H1 (cell line): ENCODE results near the gene IRF7. TPM values are rescaled to one million over a fixed set of nuclear protein-coding genes. Genes with fewer than 3 reads are reported as not detected.

ENCODE experiments used
- CTCF ChIA-PET: fragments of 300-600 bp; sonication (Branson Sonifier 250); formaldehyde crosslinking; loops from one replicate; lab custom pipeline; 2021; ENCODE audit not compliant: partially characterized antibody; lab: Charles Lee
- POLR2A ChIA-PET: fragments of 300-600 bp; sonication (Branson Sonifier 250); formaldehyde crosslinking; loops from one replicate; lab custom pipeline; 2021; ENCODE audit warnings: inconsistent platforms; ENCODE audit not compliant: partially characterized antibody; lab: Charles Lee
- DNase-seq, 2 experiments: peaks; one replicate each; pipeline versions ENCODE4 v3.0.0 to v3.0.0-alpha.2; 2010 to 2022; ENCODE audit warnings: low spot score in 2 of 2, low read depth in 1 of 2, mixed read lengths in 1 of 2
- FAIRE-seq: peaks from 2 replicates; lab custom pipeline; 2011; peaks lifted over from hg19 to GRCh38; lab: Jason Lieb, UNC
- H2AFZ ChIP-seq: 2 replicates; pipeline ENCODE4 v1.8.1; 2012; ENCODE audit warnings: low read length, inconsistent platforms
- H2AK5ac ChIP-seq: 2 replicates; pipeline ENCODE4 v1.6.1; 2013; ENCODE audit warnings: low read depth, low read length
- H2BK120ac ChIP-seq: replicated peaks from 2 replicates; pipeline ENCODE3; 2013; ENCODE audit warnings: low read depth, low read length, inconsistent platforms
- H2BK12ac ChIP-seq: 2 replicates; pipeline ENCODE4 v1.6.1; 2013; ENCODE audit warnings: low read depth, low read length
- H2BK15ac ChIP-seq: 2 replicates; pipeline ENCODE4 v1.6.1; 2013; ENCODE audit warnings: low read length
- H2BK20ac ChIP-seq: 2 replicates; pipeline ENCODE4 v1.6.1; 2013; ENCODE audit warnings: low read length
- H2BK5ac ChIP-seq: 2 replicates; pipeline ENCODE4 v1.6.1; 2013; ENCODE audit warnings: low read depth, low read length
- H3K14ac ChIP-seq: 2 replicates; pipeline ENCODE4 v1.6.1; 2013; ENCODE audit warnings: inconsistent platforms; ENCODE audit not compliant: insufficient read length
- H3K18ac ChIP-seq: 2 replicates; pipeline ENCODE4 v1.6.1; 2013; ENCODE audit warnings: low read length; ENCODE audit errors: extremely low read depth
- H3K23ac ChIP-seq: 2 replicates; pipeline ENCODE4 v1.6.1; 2013; ENCODE audit warnings: inconsistent platforms; ENCODE audit not compliant: insufficient read length
- H3K23me2 ChIP-seq: 2 replicates; pipeline ENCODE4 v1.6.1; 2013; ENCODE audit warnings: low read depth, low read length
- H3K27ac ChIP-seq: 2 replicates; pipeline ENCODE4 v1.6.1; 2011; ENCODE audit warnings: low read depth, low read length, inconsistent platforms
- H3K27me3 ChIP-seq, 4 experiments: replicated peaks in 1 of 4; 1 replicate in 1 of 4; 2 replicates in 3 of 4; pipeline versions ENCODE4 v1.6.1 to v1.8.1; 2011 to 2013; ENCODE audit warnings: low read length in 3 of 4, mild to moderate bottlenecking in 3 of 4, inconsistent platforms in 2 of 4, mixed read lengths in 2 of 4, moderate library complexity in 1 of 4; ENCODE audit not compliant: control insufficient read depth in 3 of 4, insufficient read depth in 3 of 4; ENCODE audit errors: extremely low read depth in 1 of 4
- H3K36me3 ChIP-seq, 4 experiments: 2 replicates each; pipeline versions ENCODE4 v1.6.1 to v1.8.1; 2011 to 2013; ENCODE audit warnings: mild to moderate bottlenecking in 4 of 4, low read length in 3 of 4, moderate library complexity in 2 of 4, control low read depth in 1 of 4, inconsistent platforms in 1 of 4; ENCODE audit not compliant: insufficient read depth in 4 of 4, control insufficient read depth in 2 of 4
- H3K4ac ChIP-seq: replicated peaks from 2 replicates; pipeline ENCODE3; 2013; ENCODE audit warnings: low read length, low read depth, mixed read lengths, inconsistent platforms; ENCODE audit not compliant: insufficient read length
- H3K4me1 ChIP-seq, 4 experiments: replicated peaks in 1 of 4; 1 replicate in 1 of 4; 2 replicates in 3 of 4; pipeline versions ENCODE4 v1.6.1 to v1.8.1; 2011 to 2013; ENCODE audit warnings: low read length in 3 of 4, inconsistent platforms in 2 of 4, mixed read lengths in 1 of 4; ENCODE audit not compliant: insufficient read depth in 4 of 4, control insufficient read depth in 3 of 4
- H3K4me2 ChIP-seq, 2 experiments: 2 replicates each; pipeline versions ENCODE4 v1.6.1 to v1.8.1; 2011 to 2013; ENCODE audit warnings: low read depth in 2 of 2, low read length in 2 of 2, control low read depth in 1 of 2, inconsistent platforms in 1 of 2, mild to moderate bottlenecking in 1 of 2; ENCODE audit not compliant: insufficient read depth in 1 of 2
- H3K4me3 ChIP-seq, 4 experiments: fragments of 200-600, 300-600 bp in 1 of 4; sonication (generic), shearing (Covaris generic), sonication (Bioruptor Twin) in 1 of 4; 2 replicates each; pipeline versions ENCODE4 v1.5.1 to v1.8.1; 2011 to 2016; ENCODE audit warnings: low read length in 4 of 4, low read depth in 3 of 4, control low read depth in 2 of 4, inconsistent platforms in 2 of 4, mild to moderate bottlenecking in 2 of 4, mixed read lengths in 1 of 4, moderate library complexity in 1 of 4; ENCODE audit not compliant: insufficient read depth in 2 of 4; ENCODE audit errors: extremely low read depth in 1 of 4
- H3K56ac ChIP-seq: replicated peaks from 2 replicates; pipeline ENCODE3; 2013; ENCODE audit warnings: low read depth, mild to moderate bottlenecking, mixed read lengths, low read length, inconsistent platforms; ENCODE audit not compliant: insufficient read length
- H3K79me1 ChIP-seq: 2 replicates; pipeline ENCODE4 v1.6.1; 2013; ENCODE audit warnings: low read depth, low read length, control low read depth
- H3K79me2 ChIP-seq, 2 experiments: 2 replicates each; pipeline versions ENCODE4 v1.6.1 to v1.8.1; 2012 to 2013; ENCODE audit warnings: low read length in 2 of 2, mild to moderate bottlenecking in 2 of 2, inconsistent platforms in 1 of 2; ENCODE audit not compliant: insufficient read depth in 2 of 2, control insufficient read depth in 1 of 2
- H3K9ac ChIP-seq, 4 experiments: replicated peaks in 1 of 4; 1 replicate in 1 of 4; 2 replicates in 3 of 4; pipeline versions ENCODE4 v1.6.1 to v1.8.1; 2011 to 2013; ENCODE audit warnings: low read depth in 3 of 4, low read length in 3 of 4, control low read depth in 2 of 4, mild to moderate bottlenecking in 2 of 4, moderate library complexity in 2 of 4, inconsistent platforms in 1 of 4; ENCODE audit errors: extremely low read depth in 1 of 4
- H3K9me3 ChIP-seq, 2 experiments: 2 replicates each; pipeline versions ENCODE4 v1.6.1 to v1.8.1; 2012 to 2013; ENCODE audit warnings: mild to moderate bottlenecking in 2 of 2, moderate library complexity in 2 of 2, control low read depth in 1 of 2, inconsistent platforms in 1 of 2, low read depth in 1 of 2, low read length in 1 of 2, mixed read lengths in 1 of 2; ENCODE audit not compliant: insufficient read depth in 2 of 2
- H4K20me1 ChIP-seq, 2 experiments: replicated peaks in 1 of 2; 2 replicates each; pipeline versions ENCODE3 to v1.8.1; 2011 to 2013; ENCODE audit warnings: inconsistent platforms in 2 of 2, low read length in 2 of 2, mild to moderate bottlenecking in 1 of 2; ENCODE audit not compliant: insufficient read depth in 2 of 2, control insufficient read depth in 1 of 2
- H4K5ac ChIP-seq: 2 replicates; pipeline ENCODE4 v1.6.1; 2013; ENCODE audit warnings: low read length, low read depth, mixed read lengths, inconsistent platforms; ENCODE audit not compliant: insufficient read length
- H4K8ac ChIP-seq: 2 replicates; pipeline ENCODE4 v1.8.0; 2013; ENCODE audit warnings: mild to moderate bottlenecking, moderate library complexity, low read length, inconsistent platforms; ENCODE audit not compliant: insufficient read depth; ENCODE audit errors: extremely low read depth
- H4K91ac ChIP-seq: replicated peaks from 2 replicates; pipeline ENCODE3; 2013; ENCODE audit warnings: low read length, mixed read lengths, inconsistent platforms; ENCODE audit not compliant: insufficient read length
- BRCA1 ChIP-seq: IDR thresholded peaks from 2 replicates; pipeline ENCODE4 v1.6.1; 2012; ENCODE audit warnings: low read depth, low read length, improper control_type of control experiment
- E2F6 ChIP-seq: IDR thresholded peaks from 2 replicates; pipeline ENCODE4 v1.6.1; 2012; ENCODE audit warnings: inconsistent platforms
- EP300 ChIP-seq, 2 experiments: IDR thresholded peaks; 1 replicate in 1 of 2; 2 replicates in 1 of 2; pipeline ENCODE4 v1.6.1; 2011 to 2012; ENCODE audit warnings: low read depth in 2 of 2, low read length in 2 of 2, mild to moderate bottlenecking in 2 of 2, borderline replicate concordance in 1 of 2, inconsistent platforms in 1 of 2, moderate library complexity in 1 of 2
- HDAC2 ChIP-seq, 2 experiments: fragments of 300-600 bp in 1 of 2; sonication (generic) in 1 of 2; IDR thresholded peaks; 2 replicates each; pipeline ENCODE4 v1.6.1; 2011 to 2012; ENCODE audit warnings: low read depth in 2 of 2, low read length in 2 of 2, mild to moderate bottlenecking in 2 of 2, moderate library complexity in 2 of 2, borderline replicate concordance in 1 of 2, inconsistent platforms in 1 of 2
- MAX ChIP-seq: IDR thresholded peaks from 2 replicates; pipeline ENCODE4 v1.6.1; 2012; ENCODE audit warnings: inconsistent platforms
- POLR2AphosphoS5 ChIP-seq: IDR thresholded peaks from 2 replicates; pipeline ENCODE4 v1.6.1; 2011; ENCODE audit warnings: low read depth, low read length
- RXRA ChIP-seq: IDR thresholded peaks from 2 replicates; pipeline ENCODE4 v1.6.1; 2011; ENCODE audit warnings: low read depth, mild to moderate bottlenecking, low read length, moderate library complexity; ENCODE audit not compliant: insufficient read depth
- SP1 ChIP-seq: IDR thresholded peaks from 2 replicates; pipeline ENCODE4 v1.6.1; 2011; ENCODE audit warnings: low read depth, low read length
- TAF1 ChIP-seq: IDR thresholded peaks from 2 replicates; pipeline ENCODE4 v1.6.1; 2011; ENCODE audit warnings: mild to moderate bottlenecking, low read depth, low read length
- YY1 ChIP-seq: IDR thresholded peaks from 2 replicates; pipeline ENCODE4 v1.6.1; 2011; ENCODE audit warnings: low read depth, mild to moderate bottlenecking, low read length
- WGBS, 2 experiments: shearing (Covaris generic) in 1 of 2; methylation state at CpG; one replicate each; pipeline versions ENCODE4 v1.1.6 to v1.1.7; 2013 to 2015; ENCODE audit warnings: low lambda C conversion rate in 2 of 2, mixed read lengths in 2 of 2, inconsistent platforms in 1 of 2, low coverage in 1 of 2, missing lambda C conversion rate in 1 of 2; ENCODE audit not compliant: insufficient replicate concordance in 2 of 2, insufficient coverage in 1 of 2, insufficient read length in 1 of 2; ENCODE audit errors: extremely low coverage in 1 of 2, missing lambda C conversion rate in 1 of 2; 5-methylcytosine and 5-hydroxymethylcytosine counted together
- polyA plus RNA-seq, 7 experiments: library from polyadenylated mRNA; depleted of rRNA in 3 of 7; stranded (reverse) in 5 of 7; unstranded in 2 of 7; fragments of >200 nt in 5 of 7; fragments of 200-250 nt in 2 of 7; gene quantifications; 1 replicate in 5 of 7; 2 replicates in 1 of 7; 4 replicates in 1 of 7; pipeline versions ENCODE4 v1.2.1 to v1.2.3, GENCODE V29; 2011 to 2013; ENCODE audit warnings: missing spikeins in 2 of 7, mixed read lengths in 2 of 7
- total RNA-seq: library from RNA; stranded (reverse); fragmentation: NEBNext Ultra II Directional; extraction: Animal tissue kit (Norgen Biotek cat#: 25700); gene quantifications from 2 replicates; pipeline ENCODE4 v1.2.1, GENCODE V29; 2021

IRF7 gene
- total and polyA plus RNA-seq, 2 of the 8 experiments (the other 6 are each of a cell fraction or from before 2014, with no cell fraction given): 9.1 to 9.6 TPM

GRCh38 chr11:639332-639955, 23.7 kb upstream of the IRF7 start:
- H4K5ac ChIP-seq: peak overlapping the region; percentile 65
- no peaks in the 10 kb centered on the region; a peak in 1 of 4 replicates for H3K9me3 ChIP-seq
- peak overlapping the region; percentile 86 for H2AK5ac ChIP-seq
- 0 out of 2 replicates have a peak overlapping the region, but pooled peaks have one; percentile 72 for H2BK15ac ChIP-seq
- peak overlapping the region; percentile 99 for H2BK12ac ChIP-seq
- H4K8ac ChIP-seq: peak overlapping the region; percentile 93
- H3K36me3 ChIP-seq: peaks cover 0 to 3% (median 0%) of the 10 kb centered on the region in 4 experiments; a peak in 1 of 8 replicates
- no peak overlapping the region for H2AFZ ChIP-seq
- H3K56ac ChIP-seq: no peak overlapping the region
- peak overlapping the region; percentile 38 for H3K4ac ChIP-seq
- H4K20me1 ChIP-seq: peaks cover 0 to 5% of the 10 kb centered on the region in 2 experiments
- no peak overlapping the region for H3K14ac ChIP-seq
- peak overlapping the region; percentile 35 to 67 (median 49); a peak in 6 of 7 replicates for H3K9ac ChIP-seq
- POLR2A ChIA-PET: interaction anchor here (0.6 to 3.6 kb wide), 16 partner anchors 10 to 438 kb away, joined by 3 to 20 read pairs (median 6); partner anchors contain the start of genes IRF7 and TALDO1
- CTCF ChIA-PET: interaction anchor here (0.7 to 2.0 kb wide), 3 partner anchors 20 to 132 kb away, joined by 3 to 10 read pairs (median 3); no protein-coding TSS in a partner anchor
- no peaks in the 10 kb centered on the region for H3K79me2 ChIP-seq
- H3K4me1 ChIP-seq: peaks cover 0 to 30% (median 20%) of the 10 kb centered on the region in 4 experiments; a peak in 6 of 7 replicates
- peaks cover 21% of the 10 kb centered on the region; the same call in 1 of the 2 replicates for H3K23me2 ChIP-seq
- peak overlapping the region; percentile 78 for H3K27ac ChIP-seq
- H3K79me1 ChIP-seq: no peaks in the 10 kb centered on the region
- H3K18ac ChIP-seq: peak overlapping the region; percentile 97
- H2BK120ac ChIP-seq: peak overlapping the region; percentile 90
- FAIRE-seq (no peak), DNase-seq (no peak)
- H2BK20ac ChIP-seq: no peak overlapping the region; the same call in 1 of the 2 replicates
- no peak overlapping the region for H2BK5ac ChIP-seq
- peak overlapping the region; percentile 81 to 91 for H3K4me2 ChIP-seq
- H3K27me3 ChIP-seq: peaks cover 21 to 49% (median 43%) of the 10 kb centered on the region in 4 experiments
- no peak overlapping the region for H3K23ac ChIP-seq
- peak overlapping the region; percentile 95 for H4K91ac ChIP-seq
- H3K4me3 ChIP-seq: peak overlapping the region; percentile 26 to 60 (median 35)
- WGBS, 2 experiments: 27% methylated on average over 35 of the region's 80 CpGs; no CpG with 5 or more reads in 1 of the 2 experiments
- TF ChIP-seq TAF1 (no peak), SP1 (no peak), MAX (peak; percentile 87), E2F6 (0 out of 2 replicates have a peak, but pooled peaks have one; percentile 29), EP300 (IDR thresholded peaks at IDR 0.05; ENCODE audit: borderline replicate concordance in 1 of 2, low read depth in 2 of 2, low read length in 2 of 2) (no peak), HDAC2 (IDR thresholded peaks at IDR 0.05; ENCODE audit: borderline replicate concordance in 1 of 2, low read depth in 2 of 2, low read length in 2 of 2) (no peak), POLR2AphosphoS5 (peak; percentile 34; the same call in 1 of the 2 replicates), BRCA1 (no peak), RXRA (no peak), YY1 (no peak)
